ENCODE measurements around the gene SPACA1. TPM values are rescaled to one million over a fixed set of nuclear protein-coding genes. Genes with fewer than 3 reads are reported as not detected.
"Not testable (repeated sequence)": the region's sequence is repeated elsewhere in the genome, so short reads cannot be mapped to it uniquely, and the experiment has no call there.

SPACA1 gene
- total RNA-seq: 1 to 10 TPM in 1 of 2 donors, not detected in 1; 4.5 TPM

- TF ChIP-seq POLR2A (IDR thresholded peaks at IDR 0.05) (no peak), CTCF (IDR thresholded peaks at IDR 0.05) (no peak), POLR2AphosphoS5 (IDR thresholded peaks at IDR 0.05) (no peak)
- intact Hi-C loops (cut with DNase I): no loop called here
Measured at GRCh38 chr6:88047510-88048150, at the start of gene SPACA1. SPACA1 (plus strand) TSS chr6:88047841; CDS start chr6:88047906, 65 bp downstream.

GRCh38 chr6:88000713-88001112 is 46.9 kb upstream of the SPACA1 start:
- 28% methylated on average over 1 of the region's 1 CpG for WGBS
- TF ChIP-seq POLR2A (IDR thresholded peaks at IDR 0.05) (no peak), CTCF (IDR thresholded peaks at IDR 0.05) (no peak), POLR2AphosphoS5 (IDR thresholded peaks at IDR 0.05) (no peak)
- no peaks in the 10 kb centered on the region for H3K36me3 ChIP-seq

More at GRCh38 chr6:88047510-88048150, at the start of gene SPACA1:
- Histone ChIP-seq H3K36me3 (no peaks in the 10 kb centered on the region), H3K9me3 (no peaks in the 10 kb centered on the region), H3K27ac (no peak within 1 kb of the TSS), H3K27me3 (replicated peaks; ENCODE audit: insufficient read depth) (no peaks in the 10 kb centered on the region), H3K4me1 (replicated peaks) (no peaks in the 10 kb centered on the region), H3K4me3 (no peak within 1 kb of the TSS)
- no peak for DNase-seq (ENCODE audit: low spot score)
- WGBS: 71% methylated on average over 76 of the region's 77 CpGs

GRCh38 chr6:88001279-88001678 is 46.4 kb upstream of the SPACA1 start:
- H3K27ac ChIP-seq; H3K9me3 ChIP-seq; H3K4me1 ChIP-seq (replicated peaks); H3K4me3 ChIP-seq; H3K36me3 ChIP-seq; intact Hi-C loops (cut with DNase I); DNase-seq (ENCODE audit: low spot score); H3K27me3 ChIP-seq (replicated peaks; ENCODE audit: insufficient read depth): not testable (repeated sequence)
- whole genome bisulfite sequencing: 74% methylated on average over 8 of the region's 8 CpGs

More at GRCh38 chr6:88000713-88001112, 46.9 kb upstream of the SPACA1 start:
- H3K27me3 ChIP-seq (replicated peaks; ENCODE audit: insufficient read depth): no peaks in the 10 kb centered on the region
- no peak overlapping the region for H3K4me3 ChIP-seq
- no peak overlapping the region for H3K27ac ChIP-seq
- no peaks in the 10 kb centered on the region for H3K4me1 ChIP-seq (replicated peaks)
- H3K9me3 ChIP-seq: no peaks in the 10 kb centered on the region
- intact Hi-C loops (cut with DNase I): no loop called here
- no peak for DNase-seq (ENCODE audit: low spot score)

GRCh38 chr6:88004707-88005106 is 42.9 kb upstream of the SPACA1 start:
- no peak overlapping the region for H3K27ac ChIP-seq
- no peak for DNase-seq (ENCODE audit: low spot score)
- no peak overlapping the region for H3K4me3 ChIP-seq
- H3K4me1 ChIP-seq (replicated peaks): no peaks in the 10 kb centered on the region
- intact Hi-C loops (cut with DNase I): no loop called here
- 61% methylated on average over 4 of the region's 4 CpGs for WGBS
- H3K9me3 ChIP-seq: no peaks in the 10 kb centered on the region
- TF ChIP-seq POLR2AphosphoS5 (IDR thresholded peaks at IDR 0.05) (no peak), CTCF (IDR thresholded peaks at IDR 0.05) (no peak), POLR2A (IDR thresholded peaks at IDR 0.05) (no peak)
- no peaks in the 10 kb centered on the region for H3K27me3 ChIP-seq (replicated peaks; ENCODE audit: insufficient read depth)
- no peaks in the 10 kb centered on the region for H3K36me3 ChIP-seq

- no peak for TF ChIP-seq POLR2AphosphoS5 (IDR thresholded peaks at IDR 0.05)
- TF ChIP-seq CTCF (IDR thresholded peaks at IDR 0.05): no peak
- TF ChIP-seq POLR2A (IDR thresholded peaks at IDR 0.05): no peak
- Histone ChIP-seq H3K4me1 (replicated peaks) (no peaks in the 10 kb centered on the region), H3K36me3 (no peaks in the 10 kb centered on the region), H3K27me3 (replicated peaks; ENCODE audit: insufficient read depth) (no peaks in the 10 kb centered on the region), H3K27ac (no peak overlapping the region), H3K4me3 (no peak overlapping the region), H3K9me3 (no peaks in the 10 kb centered on the region)
- DNase-seq (ENCODE audit: low spot score): no peak
- WGBS: 68% methylated on average over 12 of the region's 12 CpGs
- intact Hi-C loops (cut with DNase I): no loop called here
Measured at GRCh38 chr6:88006557-88006956, 41.1 kb upstream of the SPACA1 start.
